HCT116 (cell line): ENCODE data around the gene NEURL1B. TPM values are rescaled to one million over a fixed set of nuclear protein-coding genes. Genes with fewer than 3 reads are reported as not detected.

ENCODE experiments used
- ATAC-seq: fragments of 200-7000 bp; cut with Tn5 transposase; 2 replicates; pipeline ENCODE4 v1.9.1; 2020; ENCODE audit warnings: mild to moderate bottlenecking, moderate library complexity
- BruUV-seq: library from RNA; stranded (reverse); fragments of 400-500 nt; replicated peaks from 2 replicates; lab custom pipeline; 2021; lab: Mats Ljungman, UMichigan
- CTCF ChIA-PET: fragments of 300-600 bp; sonication (Branson Sonifier 250); formaldehyde crosslinking; loops from one replicate; lab custom pipeline; 2021; ENCODE audit warnings: antibody characterized with exemption; lab: Charles Lee
- POLR2A ChIA-PET: fragments of 300-600, 350-600 bp; sonication (Branson Sonifier 250); formaldehyde crosslinking; loops from one replicate; lab custom pipeline; 2021; ENCODE audit warnings: antibody characterized with exemption; lab: Charles Lee
- RAD21 ChIA-PET, 2 experiments: fragments of 300-600 bp; sonication (Branson Sonifier 250); formaldehyde crosslinking; loops; one replicate each; lab custom pipeline; 2023; ENCODE audit warnings: low total read pairs in 2 of 2; ENCODE audit not compliant: uncharacterized antibody in 2 of 2, unreplicated experiment in 2 of 2, low non-redundant PET in 1 of 2; lab: Charles Lee
- DNase-seq: peaks from one replicate; pipeline ENCODE4 v3.0.0-alpha.2; 2010; ENCODE audit warnings: low read depth, low spot score
- H2AFZ ChIP-seq: fragments of 200-600 bp; shearing (Covaris generic), sonication (generic); 2 replicates; pipeline ENCODE4 v1.6.1; 2017; ENCODE audit warnings: low read depth, mixed run types, mixed read lengths, antibody characterized with exemption, low read length; ENCODE audit not compliant: poor library complexity, severe bottlenecking
- H3K27ac ChIP-seq: 2 replicates; pipeline ENCODE4 v1.5.1; 2012; ENCODE audit warnings: low read depth, low read length
- H3K27me3 ChIP-seq: fragments of 200-600 bp; sonication (generic); 2 replicates; pipeline ENCODE4 v1.6.1; 2016; ENCODE audit warnings: mixed run types, low read length, mixed read lengths; ENCODE audit not compliant: insufficient read depth
- H3K36me3 ChIP-seq, 2 experiments: fragments of 200-500 bp in 1 of 2; fragments of 200-600 bp in 1 of 2; sonication (Bioruptor generic) in 1 of 2; sonication (generic) in 1 of 2; 2 replicates each; pipeline versions ENCODE4 v1.5.1 to v1.6.1; 2014 to 2016; ENCODE audit warnings: low read length in 2 of 2, inconsistent platforms in 1 of 2, mixed read lengths in 1 of 2, mixed run types in 1 of 2; ENCODE audit not compliant: insufficient read depth in 2 of 2, control insufficient read depth in 1 of 2
- H3K4me1 ChIP-seq, 2 experiments: fragments of 200-600 bp in 1 of 2; sonication (generic) in 1 of 2; 2 replicates each; pipeline versions ENCODE4 v1.5.1 to v1.6.1; 2012 to 2017; ENCODE audit warnings: low read length in 2 of 2, inconsistent platforms in 1 of 2, mild to moderate bottlenecking in 1 of 2, mixed read lengths in 1 of 2, mixed run types in 1 of 2, moderate library complexity in 1 of 2; ENCODE audit not compliant: insufficient read depth in 2 of 2, control insufficient read depth in 1 of 2
- H3K4me2 ChIP-seq: fragments of 200-600 bp; sonication (generic); 2 replicates; pipeline ENCODE4 v1.6.1; 2017; ENCODE audit warnings: mixed run types, low read length, mixed read lengths
- H3K4me3 ChIP-seq, 2 experiments: fragments of 200-600 bp in 1 of 2; sonication (generic) in 1 of 2; replicated peaks in 1 of 2; 2 replicates each; pipeline ENCODE4 v1.5.1; 2011 to 2016; ENCODE audit warnings: low read length in 2 of 2, control low read depth in 1 of 2, low read depth in 1 of 2, mild to moderate bottlenecking in 1 of 2, mixed read lengths in 1 of 2, mixed run types in 1 of 2
- H3K79me2 ChIP-seq: fragments of 200-600 bp; sonication (generic); 2 replicates; pipeline ENCODE4 v1.6.1; 2017; ENCODE audit warnings: mild to moderate bottlenecking, mixed run types, low read length, moderate library complexity, mixed read lengths; ENCODE audit not compliant: insufficient read depth
- H3K9ac ChIP-seq: fragments of 200-600 bp; sonication (generic); 2 replicates; pipeline ENCODE4 v1.6.1; 2016; ENCODE audit warnings: low read length, mixed read lengths
- H3K9me2 ChIP-seq: fragments of 200-600 bp; sonication (generic), shearing (Covaris generic); 2 replicates; pipeline ENCODE4 v1.6.1; 2017; ENCODE audit warnings: mixed run types, mild to moderate bottlenecking, moderate library complexity; ENCODE audit not compliant: insufficient read depth
- H3K9me3 ChIP-seq, 2 experiments: fragments of 200-500 bp in 1 of 2; fragments of 200-600 bp in 1 of 2; sonication (Bioruptor generic) in 1 of 2; sonication (generic) in 1 of 2; 2 replicates each; pipeline ENCODE4 v1.6.1; 2014 to 2017; ENCODE audit warnings: low read length in 2 of 2, mixed read lengths in 2 of 2, inconsistent platforms in 1 of 2, low read depth in 1 of 2, mild to moderate bottlenecking in 1 of 2, mixed run types in 1 of 2, moderate library complexity in 1 of 2; ENCODE audit not compliant: control insufficient read depth in 1 of 2, insufficient read depth in 1 of 2
- H4K20me1 ChIP-seq: fragments of 200-600 bp; sonication (generic), shearing (Covaris generic); 2 replicates; pipeline ENCODE4 v1.6.1; 2017; ENCODE audit warnings: mixed run types, mild to moderate bottlenecking, moderate library complexity; ENCODE audit not compliant: insufficient read depth
- EGR1 ChIP-seq: IDR thresholded peaks from 2 replicates; pipeline ENCODE4 v1.6.1; 2012; ENCODE audit warnings: low read depth
- MAX ChIP-seq: IDR thresholded peaks from 2 replicates; pipeline ENCODE4 v1.6.1; 2012
- SIN3A ChIP-seq: IDR thresholded peaks from 2 replicates; pipeline ENCODE4 v1.6.1; 2012; ENCODE audit warnings: low read depth
- TCF7L2 ChIP-seq: IDR thresholded peaks from 2 replicates; pipeline ENCODE4 v1.7.0; 2011; ENCODE audit warnings: borderline replicate concordance, inconsistent platforms; ENCODE audit not compliant: insufficient read depth, insufficient read length; ENCODE audit errors: extremely low read depth
- YY1 ChIP-seq: IDR thresholded peaks from 2 replicates; pipeline ENCODE4 v1.6.1; 2011; ENCODE audit warnings: low read length, low read depth, moderate library complexity, mild to moderate bottlenecking; ENCODE audit not compliant: insufficient replicate concordance; ENCODE audit errors: extremely low read depth
- intact Hi-C: fragments of 100-400 bp; cut with micrococcal nuclease; formaldehyde crosslinking; loops from 2 replicates; pipeline ENCODE4 v1.10.0; 2022
- total RNA-seq: library from RNA; stranded (reverse); gene quantifications from one replicate; pipeline ENCODE4 v1.2.1, GENCODE V29; 2021; ENCODE audit not compliant: unreplicated experiment

Gene NEURL1B
- total RNA-seq, 1 experiment from 2014 or later: 5.8 TPM

- DNase-seq (no peak), ATAC-seq (no peak)
- ChIA-PET CTCF (no interaction called here), POLR2A (no interaction called here)
- no peaks in the 10 kb centered on the region for H3K36me3 ChIP-seq
- intact Hi-C loops: no loop called here
- H3K9me2 ChIP-seq: no peaks in the 10 kb centered on the region
- H3K4me1 ChIP-seq: peaks cover 12 to 23% of the 10 kb centered on the region in 2 experiments
- H3K9ac ChIP-seq: no peak overlapping the region
- no peak overlapping the region for H2AFZ ChIP-seq
- TF ChIP-seq EGR1 (no peak), MAX (no peak), YY1 (no peak)
- TF ChIP-seq, all 23 proteins: peak for 0
- H3K4me3 ChIP-seq: no peak overlapping the region
- BruUV-seq: no TSS peak
- no peaks in the 10 kb centered on the region for H3K79me2 ChIP-seq
- RAD21 ChIA-PET: no interaction called here
- no peaks in the 10 kb centered on the region for H4K20me1 ChIP-seq
- no peak overlapping the region for H3K27ac ChIP-seq
- H3K4me2 ChIP-seq: no peak overlapping the region
- H3K27me3 ChIP-seq: no peaks in the 10 kb centered on the region
- no peaks in the 10 kb centered on the region for H3K9me3 ChIP-seq
These were observed 3.2 kb downstream of the NEURL1B start for GRCh38 chr5:172644266-172644665.

- Histone ChIP-seq H3K9me2 (no peaks in the 10 kb centered on the region), H3K4me1 (peaks cover 12 to 23% of the 10 kb centered on the region in 2 experiments), H3K9me3 (no peaks in the 10 kb centered on the region), H3K4me3 (no peak overlapping the region)
- POLR2A ChIA-PET: no interaction called here
- RAD21 ChIA-PET: no interaction called here
- no peak for ATAC-seq
- intact Hi-C loops: no loop called here
- TF ChIP-seq SIN3A (no peak), TCF7L2 (no peak)
- TF ChIP-seq, all 23 proteins: peak for 0
- Histone ChIP-seq H3K9ac (no peak overlapping the region), H2AFZ (no peak overlapping the region), H3K36me3 (no peaks in the 10 kb centered on the region), H3K27me3 (no peaks in the 10 kb centered on the region), H4K20me1 (no peaks in the 10 kb centered on the region), H3K4me2 (no peak overlapping the region), H3K79me2 (no peaks in the 10 kb centered on the region), H3K27ac (no peak overlapping the region)
- CTCF ChIA-PET: no interaction called here
- BruUV-seq: no TSS peak
- DNase-seq: no peak
These were observed 3.6 kb downstream of the NEURL1B start for GRCh38 chr5:172644711-172645110.
